Large intestine (tissue), 3 donors: ENCODE measurements around the gene GNAQ. TPM values are rescaled to one million over a fixed set of nuclear protein-coding genes. Genes with fewer than 3 reads are reported as not detected.

ENCODE experiments used
- DNase-seq, 2 donors: peaks; one replicate each; pipeline versions ENCODE4 v3.0.0 to v3.0.0-alpha.2; 2013
- H3K27ac ChIP-seq: one replicate; pipeline ENCODE4 v1.5.1; 2013; ENCODE audit warnings: low read length
- H3K27me3 ChIP-seq: 2 replicates; pipeline ENCODE4 v1.6.1; 2013; ENCODE audit warnings: low read length; ENCODE audit not compliant: control insufficient read depth, insufficient read depth
- H3K36me3 ChIP-seq: 2 replicates; pipeline ENCODE4 v1.6.1; 2013; ENCODE audit warnings: low read length; ENCODE audit not compliant: control insufficient read depth, insufficient read depth
- H3K4me1 ChIP-seq: one replicate; pipeline ENCODE4 v1.6.1; 2013; ENCODE audit warnings: low read length; ENCODE audit not compliant: control insufficient read depth, insufficient read depth
- H3K4me3 ChIP-seq: one replicate; pipeline ENCODE4 v1.5.1; 2013; ENCODE audit warnings: low read length
- H3K9me3 ChIP-seq: one replicate; pipeline ENCODE4 v1.6.1; 2013; ENCODE audit warnings: mild to moderate bottlenecking, low read depth, low read length, moderate library complexity; ENCODE audit not compliant: control insufficient read depth
- WGBS: methylation state at CpG from one replicate; pipeline ENCODE4 v1.1.5; 2013; ENCODE audit warnings: low lambda C conversion rate; ENCODE audit not compliant: insufficient coverage; 5-methylcytosine and 5-hydroxymethylcytosine counted together
- polyA plus RNA-seq: library from polyadenylated mRNA; unstranded; fragments of 120-200 nt; gene quantifications from one replicate; pipeline ENCODE4 v1.2.1, GENCODE V29; 2013

GNAQ gene
- polyA plus RNA-seq, 1 donor: 34.0 TPM

DNA sequence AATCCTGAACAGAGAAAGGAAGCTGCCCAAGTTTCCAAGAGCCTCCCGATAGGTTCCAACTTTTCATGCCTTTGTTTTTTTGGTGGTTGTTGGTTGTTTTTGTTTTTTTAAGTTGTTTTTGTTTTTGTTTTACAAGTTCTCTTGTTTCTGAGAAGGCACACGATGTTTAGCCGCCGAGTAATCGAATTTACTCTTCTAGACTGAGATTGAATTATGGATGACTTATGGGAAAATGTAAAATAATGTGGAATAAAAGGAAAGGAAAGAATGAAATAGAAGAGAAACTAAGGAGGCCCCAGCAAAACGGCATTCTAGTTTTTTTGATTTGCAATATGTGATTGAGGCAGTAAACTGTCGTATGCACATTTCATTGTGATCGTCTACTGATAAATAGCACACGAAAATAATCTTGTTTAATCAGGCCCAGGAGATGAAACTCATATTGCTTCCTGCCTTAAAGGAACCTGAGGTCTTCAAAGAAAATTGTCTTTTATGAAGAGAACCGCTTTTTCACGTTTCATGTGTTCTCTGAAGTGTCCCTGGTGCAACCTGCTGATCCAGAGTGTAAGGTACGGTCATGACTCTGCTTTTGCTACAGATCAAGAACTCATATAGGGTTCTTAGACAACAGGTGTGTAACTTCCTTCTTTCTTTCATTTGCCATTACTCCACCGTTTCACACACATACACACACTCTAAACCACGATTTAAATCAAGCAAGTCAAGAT lies 1.3 kb upstream of the GNAQ start:
- 57% methylated on average over 1 of the region's 14 CpGs for WGBS
- Histone ChIP-seq H3K27ac (peak overlapping the region; percentile 96), H3K27me3 (no peaks in the 10 kb centered on the region), H3K36me3 (no peaks in the 10 kb centered on the region), H3K9me3 (no peaks in the 10 kb centered on the region), H3K4me1 (peaks cover 13% of the 10 kb centered on the region), H3K4me3 (peak overlapping the region; percentile 79)
- DNase-seq: peak; percentile 56 to 80

DNA sequence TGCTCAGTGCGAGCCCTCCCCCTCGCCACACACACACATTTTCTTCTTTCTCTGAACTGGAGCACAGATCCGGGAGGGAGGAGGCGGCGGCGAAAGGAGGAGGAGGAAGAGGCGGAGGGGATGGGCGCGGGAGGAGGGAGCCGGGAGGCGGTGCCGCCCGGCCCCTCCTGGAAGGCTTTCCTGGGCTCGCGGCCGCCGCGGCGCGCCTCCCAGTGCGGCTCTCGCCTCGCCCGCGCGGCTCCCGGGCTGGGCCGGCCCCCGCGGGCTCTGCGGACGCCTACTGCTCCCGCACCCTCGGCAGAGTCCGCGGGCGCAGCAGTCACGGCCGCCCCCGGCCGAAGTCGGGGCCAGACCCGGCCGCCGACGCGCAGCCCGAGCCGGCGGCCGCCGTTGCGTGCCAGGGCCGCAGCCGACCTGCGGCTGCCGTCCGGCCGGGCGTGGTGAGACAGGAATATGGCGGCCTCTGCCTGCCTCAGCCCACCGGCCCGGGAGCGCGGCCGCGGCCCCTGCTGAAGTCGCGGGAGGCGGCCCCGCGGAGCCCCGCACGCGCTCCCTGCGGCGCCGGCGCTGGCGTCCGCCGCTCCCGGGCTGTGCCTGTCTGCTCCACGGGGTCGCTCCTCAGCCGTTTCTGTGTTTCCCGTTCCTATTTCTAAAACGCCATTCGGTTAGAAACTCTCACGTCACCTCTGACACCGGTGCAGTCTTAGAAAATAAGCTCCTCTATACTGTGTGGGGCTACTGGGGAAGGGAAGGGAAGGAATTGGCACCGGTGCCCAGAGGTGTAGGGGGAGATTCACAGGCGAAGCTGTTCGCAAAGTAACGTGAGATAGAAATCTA lies 500 bp upstream of the GNAQ start:
- no CpG with 5 or more reads among the region's 95 CpGs for WGBS
- H3K27me3 ChIP-seq: no peaks in the 10 kb centered on the region
- peak; percentile 94 to 96 for DNase-seq
- H3K9me3 ChIP-seq: no peaks in the 10 kb centered on the region
- H3K4me1 ChIP-seq: peaks cover 13% of the 10 kb centered on the region
- H3K27ac ChIP-seq: peak overlapping the region; percentile 96
- peak overlapping the region; percentile 79 for H3K4me3 ChIP-seq
- H3K36me3 ChIP-seq: no peaks in the 10 kb centered on the region

DNA sequence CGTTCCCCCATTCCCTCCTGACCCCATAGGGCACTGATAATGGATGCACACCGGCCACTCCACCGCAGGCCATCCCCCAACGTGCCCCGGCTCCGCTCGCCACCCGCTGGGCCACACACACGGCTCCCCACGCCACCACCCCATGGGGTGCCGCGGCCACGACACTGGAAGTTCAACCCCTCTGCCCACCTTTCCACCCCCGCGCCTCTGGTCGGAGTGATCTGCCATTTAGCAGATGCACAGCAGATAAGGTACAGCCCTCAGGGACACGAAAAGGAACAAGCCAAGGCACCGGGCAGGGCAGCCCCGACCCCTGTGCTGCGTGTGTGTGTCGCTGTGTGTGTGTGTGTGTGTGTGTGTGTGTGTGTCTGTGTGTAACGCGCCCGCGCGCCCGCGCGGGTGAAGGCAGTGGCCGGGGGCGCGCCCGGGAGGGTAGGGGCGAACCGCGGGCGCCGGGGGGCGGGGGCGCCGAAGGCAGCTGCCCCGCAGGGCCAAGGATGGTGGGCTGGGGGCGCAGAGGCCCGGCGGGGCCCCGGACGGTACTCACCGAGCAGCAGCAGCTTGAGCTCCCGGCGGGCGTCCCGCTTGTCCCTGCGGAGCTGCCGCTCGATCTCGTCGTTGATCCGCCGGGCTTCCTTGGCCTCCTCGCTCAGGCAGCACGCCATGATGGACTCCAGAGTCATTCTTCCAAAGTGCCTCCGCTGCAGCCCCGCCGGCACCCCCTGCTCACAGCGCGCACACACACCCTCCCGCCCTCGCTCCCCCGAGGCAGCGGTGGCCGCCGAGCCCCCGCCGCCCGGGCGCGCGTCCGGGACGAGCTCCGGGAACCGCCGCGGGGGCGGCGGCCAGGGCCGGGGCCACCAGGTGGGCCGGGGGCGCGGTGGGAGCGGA lies 813 bp downstream of the GNAQ start:
- Histone ChIP-seq H3K27me3 (no peaks in the 10 kb centered on the region), H3K4me1 (peaks cover 13% of the 10 kb centered on the region), H3K4me3 (peak overlapping the region; percentile 91), H3K36me3 (no peaks in the 10 kb centered on the region), H3K27ac (peak overlapping the region; percentile 77), H3K9me3 (no peaks in the 10 kb centered on the region)
- peak; percentile 52 to 83 for DNase-seq
- no CpG with 5 or more reads among the region's 91 CpGs for WGBS

DNA sequence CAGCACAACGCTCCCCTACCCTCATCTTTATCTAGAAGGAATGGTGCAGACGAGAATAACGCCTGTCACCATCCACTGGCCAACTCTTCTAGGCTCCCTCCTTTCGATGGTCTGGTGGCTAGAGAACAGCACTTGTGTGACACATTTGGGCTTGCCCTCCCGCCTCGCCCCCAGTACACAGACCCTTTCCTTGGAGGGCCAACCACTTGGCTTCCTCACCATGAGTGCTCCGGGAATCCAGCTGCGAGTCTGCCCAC lies 1.4 kb downstream of the GNAQ start:
- no CpG with 5 or more reads among the region's 8 CpGs for WGBS
- no peaks in the 10 kb centered on the region for H3K36me3 ChIP-seq
- peak overlapping the region; percentile 91 for H3K4me3 ChIP-seq
- H3K9me3 ChIP-seq: no peaks in the 10 kb centered on the region
- DNase-seq: no peak
- peak overlapping the region; percentile 77 for H3K27ac ChIP-seq
- peaks cover 13% of the 10 kb centered on the region for H3K4me1 ChIP-seq
- no peaks in the 10 kb centered on the region for H3K27me3 ChIP-seq

DNA sequence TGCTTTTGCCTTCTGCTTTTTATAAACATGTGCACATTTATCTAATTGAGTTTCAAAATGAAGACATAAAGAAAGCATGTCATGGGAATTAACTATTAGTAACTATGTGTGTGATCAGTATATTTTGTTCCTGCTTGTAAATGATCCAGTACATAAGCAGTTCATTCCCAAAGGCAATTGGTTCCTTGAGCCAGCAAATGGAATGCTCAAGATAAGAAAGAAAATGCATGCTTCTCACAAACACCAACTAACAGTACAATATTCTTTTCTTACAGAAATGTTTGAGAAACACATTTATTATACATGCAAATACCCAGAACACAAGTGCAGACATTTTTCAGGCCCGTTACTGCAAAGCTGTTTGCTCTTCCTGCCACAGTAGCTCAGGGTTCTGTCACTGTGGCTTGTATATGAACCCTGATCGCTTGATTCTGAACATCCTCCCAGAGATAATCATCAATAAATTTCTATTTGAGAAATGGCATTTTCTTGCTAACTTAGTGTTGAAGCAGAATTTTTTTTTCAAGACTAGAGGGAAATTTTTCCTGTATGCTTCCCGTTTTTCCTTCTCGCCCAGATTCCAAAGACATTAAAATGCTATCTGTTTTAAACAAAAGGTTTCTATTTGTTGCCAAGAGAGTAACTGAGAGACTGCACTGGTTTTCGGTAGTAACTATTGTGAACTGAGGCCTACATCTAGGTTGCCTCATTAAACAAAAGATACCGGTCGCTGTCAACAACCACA lies 1.9 kb downstream of the GNAQ start:
- peak overlapping the region; percentile 77 for H3K27ac ChIP-seq
- no peaks in the 10 kb centered on the region for H3K27me3 ChIP-seq
- H3K4me3 ChIP-seq: peak overlapping the region; percentile 91
- no CpG with 5 or more reads among the region's 7 CpGs for WGBS
- peak in 1 of 2 donors; percentile 45 for DNase-seq
- no peaks in the 10 kb centered on the region for H3K36me3 ChIP-seq
- H3K4me1 ChIP-seq: peaks cover 13% of the 10 kb centered on the region
- no peaks in the 10 kb centered on the region for H3K9me3 ChIP-seq

DNA sequence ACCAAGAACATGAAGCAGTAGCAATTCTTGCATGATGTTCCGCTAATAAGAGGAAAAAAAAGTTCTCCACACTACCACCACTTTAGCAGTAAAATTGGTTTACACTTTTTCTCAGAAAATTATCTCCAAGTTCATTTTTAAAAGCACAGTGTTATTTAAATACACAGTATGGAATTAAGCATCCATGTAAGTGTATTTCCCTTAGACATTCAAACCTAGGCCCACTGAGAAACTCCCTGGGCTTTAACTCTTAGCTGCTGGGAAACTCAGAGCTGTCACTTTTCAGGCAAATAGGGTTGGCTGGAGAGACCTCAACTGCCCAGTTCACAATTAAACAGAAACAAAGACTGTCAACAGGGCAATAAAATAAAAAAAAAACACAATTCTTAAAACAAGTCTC lies 2.7 kb downstream of the GNAQ start:
- H3K9me3 ChIP-seq: no peaks in the 10 kb centered on the region
- no peak for DNase-seq
- WGBS: 100% methylated on average over 1 of the region's 1 CpG
- H3K27me3 ChIP-seq: no peaks in the 10 kb centered on the region
- no peaks in the 10 kb centered on the region for H3K36me3 ChIP-seq
- H3K27ac ChIP-seq: no peak overlapping the region
- peak overlapping the region; percentile 15 for H3K4me3 ChIP-seq
- H3K4me1 ChIP-seq: peaks cover 11% of the 10 kb centered on the region

DNA sequence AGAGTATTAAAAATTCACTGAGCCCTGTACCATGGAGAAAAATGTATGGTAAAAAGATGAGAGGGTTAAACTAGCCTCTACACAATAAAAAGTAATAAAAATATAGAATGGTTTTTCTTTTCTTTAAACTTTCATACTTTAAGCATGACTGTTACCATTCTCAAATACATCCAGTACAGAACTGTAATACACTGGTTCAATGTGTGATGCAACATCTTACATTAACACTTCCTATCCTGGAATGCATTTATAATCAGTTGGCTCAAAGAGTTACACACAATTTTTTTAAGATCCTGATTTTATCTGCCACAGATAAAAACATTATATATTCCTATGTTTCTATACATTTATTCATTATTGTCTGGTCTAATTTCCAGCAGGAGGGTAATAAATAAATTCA lies 4.7 kb downstream of the GNAQ start:
- Histone ChIP-seq H3K27me3 (no peaks in the 10 kb centered on the region), H3K9me3 (no peaks in the 10 kb centered on the region), H3K27ac (no peak overlapping the region), H3K4me3 (no peak overlapping the region), H3K36me3 (no peaks in the 10 kb centered on the region), H3K4me1 (peaks cover 7% of the 10 kb centered on the region)
- DNase-seq: no peak

DNA sequence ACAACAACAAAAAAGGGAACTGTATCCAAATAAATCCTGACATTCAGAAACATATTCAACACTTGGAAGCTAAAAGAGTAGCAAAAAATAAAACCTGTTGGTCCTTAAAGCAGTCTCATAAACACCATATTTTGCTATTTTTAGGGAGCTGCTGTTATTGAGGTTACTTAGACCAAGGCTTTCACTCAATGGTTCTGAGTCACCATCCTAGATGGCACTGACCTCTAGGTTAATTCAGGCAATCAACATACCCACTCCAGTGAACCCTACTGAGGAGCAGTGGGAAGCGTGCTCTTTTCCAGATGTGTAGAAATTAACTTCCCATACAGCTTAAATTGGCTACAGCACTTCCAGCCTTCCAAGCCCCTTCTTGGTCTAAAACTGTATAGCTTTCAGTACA lies 5.2 kb downstream of the GNAQ start:
- Histone ChIP-seq H3K4me3 (no peak overlapping the region), H3K9me3 (no peaks in the 10 kb centered on the region), H3K4me1 (peaks cover 7% of the 10 kb centered on the region), H3K27me3 (no peaks in the 10 kb centered on the region), H3K36me3 (no peaks in the 10 kb centered on the region), H3K27ac (no peak overlapping the region)
- no CpG with 5 or more reads among the region's 1 CpG for WGBS
- no peak for DNase-seq

DNA sequence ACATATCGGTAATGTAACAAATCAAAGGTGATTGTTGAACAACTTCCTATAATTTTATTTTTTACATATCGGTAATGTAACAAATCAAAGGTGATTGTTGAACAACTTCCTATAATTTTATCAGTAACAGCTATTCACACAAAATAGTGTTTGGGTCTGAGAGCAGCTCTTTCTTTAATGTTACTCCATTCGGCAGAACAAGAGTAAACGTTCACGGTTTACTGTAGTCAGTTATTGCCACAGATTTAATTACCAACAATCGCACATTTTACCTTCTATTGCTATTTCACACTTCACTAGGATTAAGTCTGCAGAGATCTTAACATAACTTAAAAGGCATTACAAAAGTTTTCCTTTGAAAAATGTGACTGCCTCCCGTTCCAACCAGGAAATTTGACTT lies 6.4 kb downstream of the GNAQ start:
- 93% methylated on average over 2 of the region's 7 CpGs for WGBS
- Histone ChIP-seq H3K27ac (no peak overlapping the region), H3K36me3 (no peaks in the 10 kb centered on the region), H3K4me3 (no peak overlapping the region), H3K4me1 (peaks cover 7% of the 10 kb centered on the region), H3K9me3 (no peaks in the 10 kb centered on the region), H3K27me3 (no peaks in the 10 kb centered on the region)
- DNase-seq: no peak
